ENCODE results near the gene KLHDC1.

- TF ChIP-seq CTCF (IDR thresholded peaks at IDR 0.05 in 2 of 3, conservative IDR thresholded peaks at IDR 0.05 in 1 of 3; ENCODE audit: borderline replicate concordance in 1 of 3, insufficient read depth in 1 of 3, low read depth in 2 of 3, low read length in 2 of 3) (no peak), ZFX (IDR thresholded peaks at IDR 0.05) (no peak), POLR2AphosphoS5 (IDR thresholded peaks at IDR 0.05; ENCODE audit: low read depth, low read length) (no peak)
These were observed 73.9 kb downstream of the KLHDC1 start for GRCh38 chr14:49766839-49767238.

All from HCT116 (cell line).